HepG2 (cell line): Measurements from ENCODE around the gene WWC2. TPM values are rescaled to one million over a fixed set of nuclear protein-coding genes. Genes with fewer than 3 reads are reported as not detected.
A peak's percentile ranks its signal among the peaks of the same experiment; 100 is the strongest.

ENCODE experiments used
- ARNT2 ChIP-seq: sonication (generic); formaldehyde crosslinking; IDR thresholded peaks from 2 replicates; pipeline ENCODE4 v1.8.0; 2022; ENCODE audit warnings: mild to moderate bottlenecking, low read depth, missing genetic modification reagents, moderate library complexity
- EP300 ChIP-seq, 3 experiments: sonication (generic) in 1 of 3; formaldehyde crosslinking in 1 of 3; IDR thresholded peaks; 2 replicates each; pipeline versions ENCODE4 v1.5.1 to v1.6.1; 2011 to 2020; ENCODE audit warnings: low read depth in 2 of 3, low read length in 2 of 3, borderline replicate concordance in 1 of 3, improper control_type of control experiment in 1 of 3, mild to moderate bottlenecking in 1 of 3, missing genetic modification reagents in 1 of 3, moderate library complexity in 1 of 3
- FOXP4 ChIP-seq: sonication (generic); formaldehyde crosslinking; IDR thresholded peaks from 2 replicates; pipeline ENCODE4 v1.4.0; 2020; ENCODE audit warnings: missing genetic modification reagents
- GATAD2A ChIP-seq: IDR thresholded peaks from 2 replicates; pipeline ENCODE4 v1.6.1; 2016
- HNF4G ChIP-seq, 2 experiments: sonication (generic) in 1 of 2; formaldehyde crosslinking in 1 of 2; IDR thresholded peaks; 2 replicates each; pipeline versions ENCODE4 v1.4.0 to v1.6.1; 2011 to 2020; ENCODE audit warnings: borderline replicate concordance in 2 of 2, low read depth in 2 of 2, mild to moderate bottlenecking in 2 of 2, low read length in 1 of 2, missing genetic modification reagents in 1 of 2, moderate library complexity in 1 of 2
- LCORL ChIP-seq, 2 experiments: fragments of 450-650 bp in 1 of 2; sonication (generic) in 1 of 2; formaldehyde crosslinking in 1 of 2; IDR thresholded peaks; 2 replicates each; pipeline versions ENCODE4 v1.5.0 to v1.6.1; 2017 to 2020; ENCODE audit warnings: antibody characterized with exemption in 1 of 2, missing genetic modification reagents in 1 of 2
- MEF2D ChIP-seq: sonication (generic); formaldehyde crosslinking; IDR thresholded peaks from 2 replicates; pipeline ENCODE4 v1.5.1; 2020; ENCODE audit warnings: mild to moderate bottlenecking, missing genetic modification reagents
- PAXIP1 ChIP-seq: sonication (generic); formaldehyde crosslinking; conservative IDR thresholded peaks from 2 replicates; pipeline ENCODE4 v1.4.0; 2020; ENCODE audit warnings: mild to moderate bottlenecking, missing genetic modification reagents, moderate library complexity
- RARA ChIP-seq: IDR thresholded peaks from 2 replicates; pipeline ENCODE4 v1.6.1; 2016; ENCODE audit warnings: missing genetic modification reagents, missing compliant biosample characterization
- RFX3 ChIP-seq: IDR thresholded peaks from 2 replicates; pipeline ENCODE4 v1.6.1; 2016; ENCODE audit warnings: missing biosample characterization, missing genetic modification reagents
- SOX6 ChIP-seq, 2 experiments: fragments of 450-650 bp in 1 of 2; sonication (generic) in 1 of 2; formaldehyde crosslinking in 1 of 2; IDR thresholded peaks; 2 replicates each; pipeline versions ENCODE4 v1.4.0 to v1.6.1; 2017 to 2020; ENCODE audit warnings: antibody characterized with exemption in 1 of 2, mild to moderate bottlenecking in 1 of 2, missing genetic modification reagents in 1 of 2
- TFE3 ChIP-seq: IDR thresholded peaks from 2 replicates; pipeline ENCODE4 v1.6.1; 2016
- polyA plus RNA-seq, 8 experiments: library from polyadenylated mRNA; depleted of rRNA in 3 of 8; stranded (reverse) in 7 of 8; unstranded in 1 of 8; fragments of >200 nt; fragmentation: Illumina TruSeq in 4 of 8; extraction: Trizol in 4 of 8; gene quantifications; 2 replicates each; pipeline versions ENCODE4 v1.2.1 to v1.2.3, GENCODE V29; 2011 to 2016; ENCODE audit warnings: low read depth in 4 of 8, missing spikeins in 1 of 8, mixed read lengths in 1 of 8; ENCODE audit not compliant: insufficient read depth in 1 of 8
- total RNA-seq, 5 experiments: library from RNA; depleted of rRNA; stranded (reverse); fragments of >200 nt; fragmentation: Illumina TruSeq; extraction: Trizol; gene quantifications; 2 replicates each; pipeline ENCODE4 v1.2.3, GENCODE V29; 2016; ENCODE audit warnings: low read depth in 1 of 5

WWC2 gene
- total and polyA plus RNA-seq, 2 of the 13 experiments (the other 11 are each of a cell fraction or from before 2014, with no cell fraction given): 40.0 to 50.1 TPM

- peak; percentile 80 for TF ChIP-seq TFE3 (CRISPR knock-in tag)
- TF ChIP-seq EP300 (IDR thresholded peaks at IDR 0.05; ENCODE audit: low read depth in 2 of 2, low read length in 2 of 2): 0 out of 4 replicates have a peak, but pooled peaks of 1 of the 2 experiments have one; percentile 26
- no peak for TF ChIP-seq EP300 (CRISPR knock-in tag; IDR thresholded peaks at IDR 0.05; ENCODE audit: borderline replicate concordance)
- TF ChIP-seq MEF2D (CRISPR knock-in tag): peak; percentile 60; the same call in 1 of the 2 replicates
- 0 out of 2 replicates have a peak, but pooled peaks have one; percentile 34 for TF ChIP-seq RARA (CRISPR knock-in tag)
- no peak for TF ChIP-seq RFX3
- TF ChIP-seq PAXIP1 (CRISPR knock-in tag): peak; percentile 61
- no peak for TF ChIP-seq SOX6 (IDR thresholded peaks at IDR 0.05)
- TF ChIP-seq SOX6 (CRISPR knock-in tag; IDR thresholded peaks at IDR 0.05): 0 out of 2 replicates have a peak, but pooled peaks have one; percentile 26
- peak; percentile 59 for TF ChIP-seq GATAD2A (CRISPR knock-in tag)
- peak; percentile 25; the same call in 1 of the 2 replicates for TF ChIP-seq LCORL (IDR thresholded peaks at IDR 0.05)
- TF ChIP-seq LCORL (CRISPR knock-in tag; IDR thresholded peaks at IDR 0.05): no peak
- TF ChIP-seq FOXP4 (CRISPR knock-in tag): peak; percentile 44; the same call in 1 of the 2 replicates
- 0 out of 2 replicates have a peak, but pooled peaks have one; percentile 26 for TF ChIP-seq HNF4G (IDR thresholded peaks at IDR 0.05; ENCODE audit: borderline replicate concordance, low read depth, low read length)
- TF ChIP-seq HNF4G (CRISPR knock-in tag; IDR thresholded peaks at IDR 0.05; ENCODE audit: borderline replicate concordance, low read depth): no peak
- TF ChIP-seq ARNT2 (CRISPR knock-in tag): no peak
- TF ChIP-seq, all 625 proteins: peak for 24
These were observed 76.7 kb downstream of the WWC2 start (continued) for GRCh38 chr4:183175631-183176232.
